GM12892 (cell line): ENCODE measurements around the gene FGGY.

ENCODE experiments used
- POLR2A ChIP-seq: IDR thresholded peaks from 2 replicates; pipeline ENCODE4 v1.6.1; 2011; ENCODE audit warnings: low read depth, low read length, control low read depth
- POLR2AphosphoS5 ChIP-seq: IDR thresholded peaks from 2 replicates; pipeline ENCODE4 v1.6.1; 2011; ENCODE audit warnings: low read depth, low read length, control low read depth
- TAF1 ChIP-seq: IDR thresholded peaks from 2 replicates; pipeline ENCODE4 v1.6.1; 2011; ENCODE audit warnings: low read depth, mild to moderate bottlenecking, control low read depth, low read length, borderline replicate concordance

DNA sequence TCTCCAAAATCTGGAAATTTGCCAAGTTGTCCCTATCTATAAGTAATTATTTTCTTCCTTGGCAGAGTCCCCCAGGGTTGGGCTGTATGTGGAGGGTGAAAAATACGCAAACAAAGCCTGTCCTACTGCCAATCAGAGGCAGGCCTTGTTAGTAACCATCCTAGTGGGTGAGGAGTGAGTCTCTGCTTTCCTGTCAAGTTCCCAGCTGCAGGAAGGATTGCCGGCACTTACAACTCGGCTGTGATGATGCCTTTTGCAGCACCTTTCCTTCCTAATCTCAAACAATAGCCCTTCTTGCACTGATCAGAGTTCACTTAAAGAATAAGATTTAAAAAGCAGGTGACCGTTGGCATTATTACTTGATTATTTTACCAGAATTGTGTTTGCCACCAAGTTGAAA is 31.3 kb upstream of the FGGY start:
- TF ChIP-seq POLR2AphosphoS5 (no peak), TAF1 (no peak), POLR2A (no peak)
